Measurements from ENCODE around the gene OR52L1. TPM values are rescaled to one million over a fixed set of nuclear protein-coding genes. Genes with fewer than 3 reads are reported as not detected.

Gene OR52L1
- total and polyA plus RNA-seq, 2 of the 4 experiments (the other 2 are of a cell fraction): not detected

DNA sequence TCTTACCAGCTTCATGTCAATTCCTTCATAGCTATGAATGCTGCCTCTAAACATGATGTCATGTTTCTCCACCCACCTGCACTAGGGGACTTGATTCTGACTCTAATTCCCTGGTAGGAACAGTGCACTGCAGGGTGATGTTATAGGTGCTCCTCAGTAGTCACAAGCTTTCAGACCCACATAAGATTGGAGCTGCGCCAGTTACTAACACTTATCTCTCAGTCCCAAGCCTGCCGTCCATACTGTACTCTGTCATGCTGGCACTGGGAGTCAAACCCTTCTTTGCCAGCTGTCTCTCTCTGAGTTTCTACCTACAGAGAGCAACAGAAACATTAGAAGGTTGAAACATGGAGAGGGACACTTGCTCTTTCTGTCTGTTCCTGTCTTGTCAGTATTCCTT lies 38.3 kb upstream of the OR52L1 start:
- Histone ChIP-seq H3K14ac (replicated peaks; ENCODE audit: low read depth, low read length) (no peak overlapping the region), H4K91ac (ENCODE audit: insufficient read depth, low read depth, low read length) (no peak overlapping the region), H3K36me3 (ENCODE audit: control insufficient read depth, insufficient read depth, low read length) (no peaks in the 10 kb centered on the region), H3K56ac (ENCODE audit: extremely low read depth, insufficient read depth, low read length) (no peak overlapping the region), H3K4me1 (ENCODE audit: control insufficient read depth, insufficient read depth, low read length) (no peaks in the 10 kb centered on the region), H3K4me3 (ENCODE audit: insufficient read depth, low read depth, low read length) (no peak overlapping the region), H2BK20ac (ENCODE audit: low read depth, low read length) (no peak overlapping the region), H2AFZ (replicated peaks; ENCODE audit: low read length, poor library complexity) (no peak overlapping the region), H2AK9ac (replicated peaks; ENCODE audit: low read depth, low read length, poor library complexity) (no peak overlapping the region), H4K20me1 (ENCODE audit: insufficient read depth, low read length) (no peaks in the 10 kb centered on the region), H3K4ac (ENCODE audit: low read depth, low read length) (no peak overlapping the region), H3K79me1 (ENCODE audit: low read depth in 1 of 2, low read length in 2 of 2) (no peaks in the 10 kb centered on the region), H3K23ac (ENCODE audit: low read depth, low read length) (no peak overlapping the region), H3K27me3 (ENCODE audit: control insufficient read depth, insufficient read depth, low read length) (no peaks in the 10 kb centered on the region), H4K5ac (ENCODE audit: low read depth, low read length) (no peak overlapping the region), H4K8ac (ENCODE audit: low read depth in 2 of 2, low read length in 2 of 2) (no peak overlapping the region), H3K27ac (ENCODE audit: insufficient read depth, low read length) (no peak overlapping the region), H2BK15ac (ENCODE audit: low read depth, low read length) (no peak overlapping the region), H2BK5ac (ENCODE audit: low read depth, low read length, poor library complexity, severe bottlenecking) (no peak overlapping the region), H3K18ac (ENCODE audit: low read depth, low read length) (no peak overlapping the region), H2AK5ac (ENCODE audit: low read depth, low read length) (no peak overlapping the region), H3K9ac (ENCODE audit: low read depth, low read length) (no peak overlapping the region), H3K9me1 (ENCODE audit: insufficient read depth, low read length) (no peaks in the 10 kb centered on the region), H3K4me2 (ENCODE audit: low read depth, low read length) (no peak overlapping the region), H2BK120ac (ENCODE audit: low read depth, low read length) (no peak overlapping the region), H3K9me3 (ENCODE audit: control insufficient read depth, insufficient read depth, low read length) (no peaks in the 10 kb centered on the region)
- BruUV-seq (replicated peaks): no TSS peak
- dilution Hi-C loops (cut with HindIII; ENCODE audit: low sequenced_read_pairs, unreplicated experiment) (no loop called here), intact Hi-C loops (cut with micrococcal nuclease) (no loop called here), in situ Hi-C loops (cut with MboI; ENCODE audit: low sequenced_read_pairs) (loop anchor here (10.0 kb wide), 1 partner anchor 330 kb away; no protein-coding TSS in a partner anchor)
- TF ChIP-seq MXI1 (IDR thresholded peaks at IDR 0.05; ENCODE audit: borderline replicate concordance, low read depth, low read length) (no peak), FOS (IDR thresholded peaks at IDR 0.05; ENCODE audit: low read depth, low read length) (no peak), CHD1 (IDR thresholded peaks at IDR 0.05; ENCODE audit: low read depth, low read length) (no peak), MAZ (IDR thresholded peaks at IDR 0.05; ENCODE audit: borderline replicate concordance, low read depth, low read length) (no peak)
- TF ChIP-seq, protein P1, sequence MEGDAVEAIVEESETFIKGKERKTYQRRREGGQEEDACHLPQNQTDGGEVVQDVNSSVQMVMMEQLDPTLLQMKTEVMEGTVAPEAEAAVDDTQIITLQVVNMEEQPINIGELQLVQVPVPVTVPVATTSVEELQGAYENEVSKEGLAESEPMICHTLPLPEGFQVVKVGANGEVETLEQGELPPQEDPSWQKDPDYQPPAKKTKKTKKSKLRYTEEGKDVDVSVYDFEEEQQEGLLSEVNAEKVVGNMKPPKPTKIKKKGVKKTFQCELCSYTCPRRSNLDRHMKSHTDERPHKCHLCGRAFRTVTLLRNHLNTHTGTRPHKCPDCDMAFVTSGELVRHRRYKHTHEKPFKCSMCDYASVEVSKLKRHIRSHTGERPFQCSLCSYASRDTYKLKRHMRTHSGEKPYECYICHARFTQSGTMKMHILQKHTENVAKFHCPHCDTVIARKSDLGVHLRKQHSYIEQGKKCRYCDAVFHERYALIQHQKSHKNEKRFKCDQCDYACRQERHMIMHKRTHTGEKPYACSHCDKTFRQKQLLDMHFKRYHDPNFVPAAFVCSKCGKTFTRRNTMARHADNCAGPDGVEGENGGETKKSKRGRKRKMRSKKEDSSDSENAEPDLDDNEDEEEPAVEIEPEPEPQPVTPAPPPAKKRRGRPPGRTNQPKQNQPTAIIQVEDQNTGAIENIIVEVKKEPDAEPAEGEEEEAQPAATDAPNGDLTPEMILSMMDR (conservative IDR thresholded peaks at IDR 0.05; ENCODE audit: low read depth, low read length): no peak
- TF ChIP-seq, protein P2, sequence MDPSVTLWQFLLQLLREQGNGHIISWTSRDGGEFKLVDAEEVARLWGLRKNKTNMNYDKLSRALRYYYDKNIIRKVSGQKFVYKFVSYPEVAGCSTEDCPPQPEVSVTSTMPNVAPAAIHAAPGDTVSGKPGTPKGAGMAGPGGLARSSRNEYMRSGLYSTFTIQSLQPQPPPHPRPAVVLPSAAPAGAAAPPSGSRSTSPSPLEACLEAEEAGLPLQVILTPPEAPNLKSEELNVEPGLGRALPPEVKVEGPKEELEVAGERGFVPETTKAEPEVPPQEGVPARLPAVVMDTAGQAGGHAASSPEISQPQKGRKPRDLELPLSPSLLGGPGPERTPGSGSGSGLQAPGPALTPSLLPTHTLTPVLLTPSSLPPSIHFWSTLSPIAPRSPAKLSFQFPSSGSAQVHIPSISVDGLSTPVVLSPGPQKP (IDR thresholded peaks at IDR 0.05; ENCODE audit: borderline replicate concordance, low read depth, low read length): no peak
- TF ChIP-seq, protein P3, sequence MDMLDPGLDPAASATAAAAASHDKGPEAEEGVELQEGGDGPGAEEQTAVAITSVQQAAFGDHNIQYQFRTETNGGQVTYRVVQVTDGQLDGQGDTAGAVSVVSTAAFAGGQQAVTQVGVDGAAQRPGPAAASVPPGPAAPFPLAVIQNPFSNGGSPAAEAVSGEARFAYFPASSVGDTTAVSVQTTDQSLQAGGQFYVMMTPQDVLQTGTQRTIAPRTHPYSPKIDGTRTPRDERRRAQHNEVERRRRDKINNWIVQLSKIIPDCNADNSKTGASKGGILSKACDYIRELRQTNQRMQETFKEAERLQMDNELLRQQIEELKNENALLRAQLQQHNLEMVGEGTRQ (IDR thresholded peaks at IDR 0.05; ENCODE audit: low read depth, low read length): no peak
- no peak for ATAC-seq (ENCODE audit: low read depth)
- DNase-seq: no peak
- POLR2A ChIA-PET (ENCODE audit: unreplicated experiment): no interaction called here
- WGBS, 2 experiments (ENCODE audit: extremely low coverage in 2 of 2, insufficient read length in 1 of 2): 100% methylated on average over 1 of the region's 2 CpGs; no CpG with 5 or more reads in 1 of the 2 experiments
- CTCF ChIA-PET: no interaction called here

All from IMR-90 (cell line).